GM18502 (cell line): ENCODE data around the gene UBA52.
A peak's percentile ranks its signal among the peaks of the same experiment; 100 is the strongest.
"Not testable (repeated sequence)": the region's sequence is repeated elsewhere in the genome, so short reads cannot be mapped to it uniquely, and the experiment has no call there.

ENCODE experiments used
- ATAC-seq: cut with Tn5 transposase; IDR thresholded peaks from one replicate; pipeline ENCODE4 v1.9.1; 2021; ENCODE audit warnings: mild to moderate bottlenecking; ENCODE audit not compliant: unreplicated experiment, poor library complexity

Gene UBA52

DNA sequence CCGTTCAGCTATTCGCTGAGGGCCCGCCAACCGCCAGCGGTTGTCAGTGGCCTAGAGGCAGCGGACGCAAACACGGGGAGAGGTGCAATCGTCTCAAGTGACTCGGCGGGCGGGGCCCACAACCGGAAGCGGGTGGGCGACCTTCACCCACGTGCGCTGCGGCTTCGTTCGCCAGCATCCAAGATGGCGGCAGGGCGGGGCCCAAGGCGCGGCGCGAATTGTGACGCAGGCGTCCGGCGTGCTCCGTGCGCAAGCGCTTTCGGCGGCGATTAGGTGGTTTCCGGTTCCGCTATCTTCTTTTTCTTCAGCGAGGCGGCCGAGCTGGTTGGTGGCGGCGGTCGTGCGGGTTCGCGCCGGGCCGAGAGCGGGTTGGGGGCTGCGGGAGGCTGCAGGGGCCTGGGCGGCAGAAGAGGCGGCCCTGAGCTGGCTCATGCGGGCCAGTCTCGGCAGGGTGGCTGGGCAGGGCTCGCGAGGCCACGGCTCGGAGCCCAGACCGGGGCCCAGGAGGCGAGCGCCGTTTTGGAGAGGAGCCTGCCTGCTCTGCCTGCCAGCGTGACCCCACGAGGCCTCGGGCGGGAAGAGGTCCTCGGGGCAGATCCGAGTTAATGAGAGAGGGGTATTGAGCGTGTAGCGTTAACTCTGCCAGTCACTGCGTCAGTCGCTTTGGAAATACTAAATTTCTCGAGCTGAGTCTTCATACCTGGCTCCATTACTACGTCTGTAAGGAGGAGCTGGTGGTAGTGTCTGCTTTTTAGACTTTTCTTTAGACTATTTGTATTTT, at the start of gene UBA52:
UBA52 (plus strand) TSS at position 294 of the 781 bp plus-strand sequence. CDS start 1,444 bp downstream, outside the sequence.
- peak; percentile 89 for ATAC-seq

DNA sequence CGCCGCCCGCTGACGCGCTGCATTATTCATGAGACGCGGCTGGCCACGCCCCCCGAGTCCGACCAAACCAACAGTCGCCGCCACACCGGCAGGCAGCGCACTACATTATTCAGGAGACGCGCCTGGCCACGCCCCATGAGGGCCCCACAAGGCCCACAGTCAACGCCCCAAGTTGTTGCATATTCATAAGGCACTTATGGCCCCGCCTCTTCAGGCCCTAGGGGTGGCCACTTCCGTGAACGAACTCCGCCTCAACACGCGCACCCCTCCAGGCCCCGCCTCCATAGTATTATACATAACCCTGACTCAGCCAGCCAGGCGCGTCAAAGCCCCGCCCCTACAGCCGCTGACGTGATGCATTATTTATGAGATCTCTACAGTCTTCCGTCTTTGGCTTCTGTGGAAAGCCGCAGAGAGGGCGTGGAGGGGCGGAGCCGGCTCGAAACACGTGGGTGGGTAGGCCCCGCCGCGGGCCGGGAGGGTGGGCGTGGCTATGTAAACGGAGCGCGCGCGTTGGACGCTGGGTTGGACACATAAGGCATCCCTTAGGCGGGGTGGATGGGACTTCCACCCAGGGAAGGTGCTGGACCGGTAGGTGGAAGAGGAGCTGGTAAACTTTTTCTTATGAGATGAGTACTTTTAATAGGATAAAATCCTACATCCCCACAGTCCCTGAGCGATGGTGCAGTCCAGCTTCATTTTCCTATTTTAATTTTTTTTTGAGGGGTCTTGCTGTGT, 49.4 kb upstream of the UBA52 start:
- ATAC-seq = peak; percentile 87

DNA sequence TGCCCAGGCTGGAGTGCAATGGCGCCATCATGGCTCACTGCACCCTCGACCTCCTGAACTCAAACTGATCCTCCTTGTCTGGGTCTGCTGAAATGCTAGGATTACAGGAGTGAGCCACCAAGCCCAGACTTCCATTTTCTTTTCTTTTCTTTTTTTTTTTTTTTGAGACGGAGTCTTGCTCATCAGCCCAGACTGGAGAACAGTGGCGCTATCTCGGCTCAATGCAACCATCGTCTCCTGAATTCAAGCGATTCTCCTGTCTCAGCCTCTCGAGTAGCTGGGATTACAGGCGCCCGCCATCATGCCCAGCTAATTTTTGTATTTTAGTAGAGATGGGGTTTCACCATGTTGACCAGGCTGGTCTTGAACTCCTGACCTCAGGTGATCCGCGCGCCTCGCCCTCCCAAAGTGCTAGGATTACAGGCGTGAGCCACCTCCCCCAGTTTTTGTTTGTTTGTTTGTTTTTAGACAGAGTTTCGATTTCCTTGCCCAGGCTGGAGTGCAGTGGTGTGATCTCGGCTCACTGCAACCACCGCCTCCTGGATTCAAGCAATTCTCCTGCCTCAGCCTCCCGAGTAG, 48.7 kb upstream of the UBA52 start:
- not testable (repeated sequence) for ATAC-seq

DNA sequence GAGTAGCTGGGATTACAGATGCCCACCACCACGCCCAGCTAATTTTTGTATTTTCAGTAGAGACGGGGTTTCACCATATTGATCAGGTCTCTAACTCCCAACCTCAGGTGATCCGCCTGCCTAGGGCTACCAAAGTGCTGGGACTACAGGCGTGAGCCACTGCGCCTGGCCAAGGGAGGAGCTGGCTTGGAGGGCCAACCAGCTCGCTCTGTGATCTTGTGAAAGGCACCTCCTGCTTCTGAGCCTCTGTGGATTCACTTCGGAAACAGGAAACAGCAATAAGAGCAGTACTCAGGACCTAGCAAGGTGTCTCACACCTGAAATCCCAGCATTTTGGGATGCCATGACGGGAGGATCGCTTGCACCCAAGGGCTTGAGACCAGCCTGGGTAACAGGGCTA, 47.8 kb upstream of the UBA52 start:
- no peak for ATAC-seq

DNA sequence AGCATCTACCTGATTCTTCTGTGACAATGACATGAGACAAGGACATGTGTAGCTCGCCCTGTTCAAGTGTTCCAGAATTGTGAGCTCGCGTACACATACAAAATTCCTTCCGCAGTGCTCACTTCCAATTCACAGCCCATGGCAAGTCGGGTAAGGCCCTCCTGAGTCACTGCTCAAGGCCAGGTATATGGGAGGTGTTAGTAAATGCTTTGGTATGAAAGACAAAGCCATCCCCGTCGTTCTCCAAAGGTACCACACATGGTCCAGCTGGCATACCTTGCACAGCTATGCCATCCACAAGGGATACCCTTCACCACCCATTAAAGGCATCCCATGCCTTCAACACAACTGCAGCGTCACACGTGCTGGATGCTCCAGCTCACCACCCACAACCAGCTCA, 45.3 kb upstream of the UBA52 start:
- no peak for ATAC-seq

DNA sequence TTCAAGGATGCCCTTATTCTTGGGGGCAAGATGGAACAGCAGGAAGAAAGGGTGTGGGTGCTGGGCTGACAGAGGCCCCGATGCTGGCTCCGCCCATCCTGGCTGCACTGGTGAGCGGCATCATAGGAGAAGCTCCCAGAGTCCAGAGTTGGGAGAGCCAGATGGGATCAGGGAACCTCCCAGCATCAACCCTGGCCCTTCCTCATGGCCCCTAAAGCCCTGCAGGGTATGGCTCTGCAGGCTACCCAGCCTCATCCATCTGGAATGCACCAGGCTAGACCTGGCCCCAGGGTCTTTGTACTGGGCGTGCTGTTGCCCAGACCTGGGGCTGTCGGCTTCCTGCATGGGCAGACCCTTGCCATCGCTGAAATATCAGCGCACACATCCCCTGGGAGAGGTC, 41.9 kb upstream of the UBA52 start:
- no peak for ATAC-seq

DNA sequence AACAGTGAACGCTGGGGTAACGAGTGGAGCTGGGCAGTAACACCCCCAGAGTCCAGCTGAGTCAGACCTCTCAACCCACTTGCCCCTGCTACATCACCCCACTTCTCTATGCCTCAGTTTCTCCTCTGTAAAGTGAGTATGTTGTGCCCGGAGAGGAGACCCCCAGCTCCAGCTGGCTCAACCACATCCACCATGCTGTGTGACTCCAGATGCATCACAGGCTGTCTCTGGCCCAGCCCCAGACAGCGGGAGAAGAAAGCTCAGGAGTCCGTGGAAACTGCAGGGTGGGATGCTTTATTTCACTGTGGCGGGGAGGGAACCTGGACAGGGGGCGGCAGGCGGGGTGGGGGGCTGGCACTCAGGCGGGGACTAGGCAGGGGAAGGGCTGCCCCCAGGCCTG, 40.2 kb upstream of the UBA52 start:
- no peak for ATAC-seq

DNA sequence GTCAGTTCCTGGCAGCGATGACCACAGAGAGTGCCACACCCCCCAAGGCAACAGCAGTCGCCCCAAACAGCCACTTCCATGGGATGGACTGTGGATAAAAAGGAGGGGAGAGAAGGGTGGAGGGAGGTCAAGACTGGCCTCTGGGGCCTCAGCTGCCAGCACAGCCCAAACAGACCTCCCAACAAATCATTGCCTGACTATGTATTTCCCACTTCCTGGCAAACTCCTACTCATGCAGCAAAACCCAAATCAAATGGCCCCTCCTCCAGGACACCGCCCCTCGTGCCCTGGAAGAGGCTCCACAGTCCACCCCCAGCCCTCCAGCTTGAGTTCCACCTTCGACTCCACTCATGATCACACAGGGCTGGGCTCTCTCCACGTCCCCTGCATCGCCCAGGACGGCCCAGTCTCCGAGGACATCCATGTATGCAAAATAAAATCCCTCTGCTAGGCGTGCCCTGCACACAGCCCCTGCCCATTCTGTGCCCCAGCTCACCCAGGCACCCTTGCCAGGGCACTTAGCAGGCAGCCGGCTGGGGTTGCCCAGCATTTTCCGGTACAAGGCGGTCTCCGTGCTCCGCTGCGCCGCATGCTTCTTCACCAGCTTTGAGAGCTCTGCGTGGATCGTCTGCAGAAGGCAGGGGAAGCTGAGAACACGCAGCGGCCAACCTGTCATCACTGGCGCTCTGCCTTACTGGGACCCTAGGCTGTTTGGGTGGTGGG, 39.3 kb upstream of the UBA52 start:
- ATAC-seq = no peak

DNA sequence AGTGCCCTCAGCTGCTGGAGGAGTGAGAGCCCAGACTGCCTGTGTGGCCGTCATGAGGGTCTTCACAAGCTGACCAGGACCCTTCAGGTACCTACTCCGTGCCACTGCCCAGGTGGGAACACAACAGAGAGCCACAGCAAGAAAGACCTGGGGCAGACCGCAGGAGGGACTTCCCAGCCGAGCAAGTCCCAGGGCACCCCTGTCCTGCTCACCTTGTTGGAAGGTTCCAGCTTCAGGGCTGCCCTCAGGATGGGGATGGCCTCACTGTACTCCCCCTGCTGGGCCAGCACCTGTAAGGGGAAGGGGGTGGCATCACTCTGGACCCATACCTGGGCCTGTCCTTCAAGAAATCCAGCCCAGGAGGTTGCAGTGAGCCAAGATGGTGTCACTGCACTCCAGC, 38.6 kb upstream of the UBA52 start:
- ATAC-seq = no peak

DNA sequence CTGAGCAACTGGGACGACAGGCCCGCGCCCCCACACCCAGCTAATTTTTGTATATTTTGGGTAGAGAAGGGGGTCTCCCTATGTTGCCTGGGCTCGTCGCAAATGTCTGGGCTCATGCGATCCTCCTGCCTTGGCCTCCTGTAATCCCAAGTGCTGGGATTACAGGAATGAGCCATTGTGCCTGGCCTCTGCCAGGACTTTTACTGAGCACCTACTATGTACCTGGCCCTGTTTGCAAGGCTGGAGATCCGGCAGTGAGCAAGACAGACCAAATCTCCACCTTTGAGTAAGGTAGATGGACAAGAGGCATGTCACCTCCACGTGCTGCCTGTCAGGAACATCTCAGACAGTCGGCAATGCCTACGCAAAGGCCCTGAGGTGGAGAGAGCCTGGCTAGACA, 35.2 kb upstream of the UBA52 start:
- ATAC-seq = no peak

DNA sequence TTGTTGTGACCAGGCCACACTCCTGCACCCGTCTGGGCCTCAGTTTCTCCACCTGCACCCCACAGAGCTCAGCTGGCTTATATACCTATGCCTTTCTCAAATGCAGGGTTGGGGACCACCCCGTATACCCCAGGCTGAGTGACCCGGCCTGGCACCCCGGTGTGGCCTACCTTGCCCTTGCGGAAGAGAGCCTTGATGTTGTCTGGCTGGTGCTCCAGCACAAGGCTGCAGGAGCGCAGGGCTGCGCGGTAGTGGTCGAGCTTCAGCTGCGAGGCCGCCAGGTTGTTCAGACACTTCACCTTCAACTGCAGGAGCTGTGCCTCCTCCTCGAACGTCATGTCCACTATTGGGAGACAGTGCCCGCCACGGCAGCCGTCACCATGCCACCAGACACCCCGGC, 34.2 kb upstream of the UBA52 start:
- ATAC-seq = no peak

DNA sequence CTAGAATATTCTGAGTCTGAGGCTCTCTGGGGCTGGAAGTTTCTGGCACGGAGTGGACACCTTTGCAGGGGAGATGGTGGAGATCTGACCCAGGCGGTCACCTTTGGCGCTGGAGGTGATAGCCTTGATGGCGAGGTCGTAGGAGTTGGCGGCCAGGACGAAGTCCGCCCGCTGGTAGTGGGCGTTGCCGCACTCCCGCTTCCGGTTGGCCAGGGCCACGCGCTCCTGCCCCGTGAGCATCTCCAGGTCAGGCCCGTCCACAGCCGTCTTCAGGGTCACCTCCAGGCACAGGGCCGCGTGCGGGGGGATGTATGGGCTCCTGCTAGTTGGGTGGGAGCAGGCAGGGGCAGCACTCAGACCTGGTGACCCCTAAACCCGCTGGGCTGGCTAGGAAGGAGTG, 33.5 kb upstream of the UBA52 start:
- no peak for ATAC-seq

DNA sequence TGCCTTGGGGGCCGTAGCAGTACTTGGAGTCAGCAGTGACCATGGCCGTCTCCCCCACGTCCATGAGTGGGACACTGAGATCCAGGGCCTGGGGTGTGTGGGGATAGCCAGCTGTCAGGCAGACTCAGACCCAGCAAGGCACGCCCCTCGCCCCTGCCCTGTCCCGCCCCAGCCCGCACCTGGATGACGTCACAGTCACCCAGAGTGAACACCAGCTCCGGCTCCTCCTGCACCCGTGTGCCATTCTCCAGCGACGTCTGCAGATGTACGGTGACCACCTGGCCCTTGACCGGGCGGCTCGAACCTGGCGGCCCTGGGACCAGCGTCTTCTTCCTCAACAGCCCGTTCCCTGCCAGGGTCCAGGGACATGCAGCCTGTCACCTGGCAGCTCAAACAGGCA, 32.3 kb upstream of the UBA52 start:
- ATAC-seq = no peak

DNA sequence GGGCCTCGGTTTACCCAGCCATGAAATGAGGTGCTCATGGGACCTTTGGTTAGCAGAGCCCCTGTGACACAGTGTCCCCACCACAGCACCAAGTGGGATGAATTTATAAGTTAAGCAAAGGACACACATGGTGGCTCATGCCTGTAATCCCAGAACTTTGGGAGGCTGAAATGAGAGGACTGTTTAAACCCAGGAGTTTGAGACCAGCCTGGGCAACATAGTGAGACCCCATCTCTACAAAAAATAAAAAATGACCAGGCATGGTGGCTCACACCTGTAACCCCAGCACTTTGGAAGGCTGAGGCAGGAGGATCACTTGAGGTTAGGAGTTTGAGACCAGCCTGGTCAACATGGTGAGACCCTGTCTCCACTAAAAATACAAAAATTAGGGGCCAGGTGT, 31.5 kb upstream of the UBA52 start:
- not testable (repeated sequence) for ATAC-seq

DNA sequence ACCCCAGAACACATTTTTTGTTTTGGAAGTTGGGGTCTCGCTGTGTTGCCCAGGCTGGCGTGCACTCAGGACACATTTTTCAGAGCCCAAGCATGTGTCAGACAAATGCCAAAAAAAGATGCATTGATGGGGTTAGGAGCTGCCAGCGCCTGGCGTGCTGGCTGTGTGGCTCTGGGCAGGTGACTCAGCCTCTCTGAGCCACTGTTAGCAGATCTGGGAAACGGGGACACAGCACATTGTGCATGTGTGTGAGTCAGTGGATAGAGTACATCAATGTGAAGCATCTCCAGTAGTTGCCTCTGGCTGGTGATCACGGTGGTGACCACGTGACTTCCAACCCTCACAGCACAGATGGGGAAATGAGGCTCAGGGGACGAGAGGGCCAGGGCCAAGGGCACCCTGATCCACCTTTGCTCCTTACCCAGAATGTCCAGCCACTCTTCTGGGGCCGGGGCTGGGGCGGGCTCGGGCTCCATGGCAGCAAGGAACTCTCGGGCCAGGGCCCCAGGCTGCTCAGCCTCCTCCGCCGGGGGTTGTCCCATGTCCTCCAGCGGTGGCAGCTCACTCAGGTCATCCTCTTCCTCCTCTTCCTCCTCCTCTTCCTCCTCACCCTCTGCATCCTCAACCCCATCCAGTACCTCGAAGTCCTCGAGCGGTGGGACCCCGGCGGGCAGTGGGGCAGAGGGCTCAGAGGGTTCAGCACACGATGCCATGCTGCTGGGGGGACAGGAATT, 30.2 kb upstream of the UBA52 start:
- no peak for ATAC-seq

DNA sequence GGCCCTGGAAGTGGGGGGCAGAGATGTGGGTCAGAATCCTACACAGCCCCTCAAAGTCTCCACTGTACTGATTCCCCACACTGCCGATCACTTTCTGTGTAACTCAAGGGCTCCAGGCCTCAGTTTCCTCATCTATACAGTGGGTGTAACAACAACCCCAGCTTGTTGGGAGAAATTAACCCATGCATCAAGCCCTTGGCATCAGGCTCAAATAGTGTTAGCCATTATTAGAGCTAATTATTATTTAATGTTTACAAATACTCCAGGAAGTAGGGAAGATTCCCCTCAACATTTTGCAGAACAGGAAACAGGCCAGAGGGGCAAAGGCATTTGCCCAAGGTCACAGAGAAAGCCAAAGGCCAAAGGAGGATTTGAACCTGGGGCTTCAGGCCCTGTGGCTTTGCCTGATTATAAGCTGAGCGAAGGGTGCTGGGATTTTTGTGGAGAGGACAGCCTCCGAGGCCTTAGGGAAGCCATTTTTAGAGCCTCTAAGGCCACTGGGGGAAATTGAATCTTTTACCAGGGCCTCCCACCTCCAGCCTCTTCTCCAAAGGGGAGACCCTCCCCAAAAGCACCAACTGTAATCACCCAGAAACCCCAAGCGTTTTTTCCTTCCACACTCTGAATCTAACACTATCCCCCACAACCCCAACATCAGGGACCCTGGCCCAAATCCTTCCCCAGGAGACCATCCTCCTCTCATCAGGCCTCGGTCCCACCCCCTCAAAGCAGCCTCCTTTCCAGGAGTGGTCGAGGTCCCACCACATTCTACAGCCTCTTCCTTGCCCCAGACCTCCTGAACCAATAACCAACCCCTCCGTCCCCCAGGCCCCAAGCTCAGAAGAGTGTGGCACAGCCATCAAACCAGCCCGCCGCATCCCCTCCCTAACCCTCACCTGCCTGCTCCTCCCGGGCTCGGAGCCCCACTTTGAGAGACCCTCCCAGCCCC, 29.4 kb upstream of the UBA52 start:
- ATAC-seq = no peak

DNA sequence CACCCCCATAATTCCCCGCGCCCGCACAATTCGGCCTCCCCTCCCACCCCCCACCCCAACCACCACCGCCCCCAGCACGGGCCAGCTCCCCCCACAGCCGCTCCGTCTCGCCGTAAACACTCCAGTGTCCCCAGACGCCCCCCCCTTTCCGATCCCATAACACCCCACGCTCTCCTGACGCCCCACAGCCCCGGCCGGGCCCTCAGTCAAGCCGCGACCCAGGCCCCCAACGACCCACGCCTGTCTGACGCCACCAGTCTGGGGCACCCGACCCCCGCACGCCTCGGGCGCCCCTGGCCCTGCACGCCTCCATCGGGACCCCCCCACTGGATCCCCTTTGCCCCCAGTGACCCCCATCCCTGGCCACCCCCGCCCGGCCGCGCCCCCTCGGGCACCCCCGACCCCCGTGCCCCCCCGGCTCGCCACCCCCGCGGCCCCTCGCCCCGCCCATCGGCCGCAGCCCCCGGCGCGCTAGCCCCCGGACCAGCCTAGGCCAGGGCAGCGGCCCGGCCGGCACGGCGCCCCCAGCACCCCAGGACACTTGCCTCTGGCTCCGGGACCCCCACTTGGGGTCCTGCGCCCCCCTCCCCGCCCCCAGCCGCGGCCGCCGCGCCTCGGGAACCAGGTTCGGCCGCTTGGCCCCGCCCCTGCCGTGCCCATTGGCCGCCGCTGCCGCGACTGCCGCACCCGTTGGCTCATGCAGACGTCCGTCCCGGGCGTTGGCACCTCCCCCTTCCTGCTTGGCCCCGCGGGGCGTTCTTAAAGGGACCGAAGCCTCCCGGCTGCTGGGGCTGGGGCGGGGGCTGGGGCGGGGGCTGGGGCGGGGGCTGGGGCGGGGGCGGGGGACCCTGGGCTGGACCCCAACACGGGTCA, 28.5 kb upstream of the UBA52 start, which contains the start of gene FKBP8:
FKBP8 (minus strand) TSS at position 633 of the 873 bp plus-strand sequence. CDS start 1,603 bp downstream, outside the sequence.
- ATAC-seq = peak; percentile 91
